SIG-M5 (cell line): ENCODE measurements around the gene CAMK2G.

ENCODE experiments used
- DNase-seq: peaks from one replicate; lab custom pipeline; 2025; lab: John Stamatoyannopoulos, UW

Gene CAMK2G

GRCh38 chr10:73863039-73863817 is 11.1 kb downstream of the CAMK2G start:
- DNase-seq = no peak

GRCh38 chr10:73862011-73862410 is 12.3 kb downstream of the CAMK2G start:
- DNase-seq = no peak

- no peak for DNase-seq
Observed at GRCh38 chr10:73859784-73860491, 14.4 kb downstream of the CAMK2G start.

- DNase-seq = no peak
Observed at GRCh38 chr10:73859428-73859783, 14.9 kb downstream of the CAMK2G start.

- DNase-seq = no peak
Observed at GRCh38 chr10:73858750-73859427, 15.5 kb downstream of the CAMK2G start.

GRCh38 chr10:73858013-73858708 is 16.2 kb downstream of the CAMK2G start:
- DNase-seq = no peak

- no peak for DNase-seq
Observed at GRCh38 chr10:73857446-73857845, 16.9 kb downstream of the CAMK2G start.

- DNase-seq = no peak
Observed at GRCh38 chr10:73856261-73856660, 18.1 kb downstream of the CAMK2G start.

- no peak for DNase-seq
Observed at GRCh38 chr10:73855413-73855812, 18.9 kb downstream of the CAMK2G start.

- DNase-seq = no peak
Observed at GRCh38 chr10:73854310-73854709, 20.0 kb downstream of the CAMK2G start.

GRCh38 chr10:73853196-73853595 is 21.2 kb downstream of the CAMK2G start:
- no peak for DNase-seq

- no peak for DNase-seq
Observed at GRCh38 chr10:73850863-73851461, 23.4 kb downstream of the CAMK2G start.

- DNase-seq = no peak
Observed at GRCh38 chr10:73850211-73850610, 24.1 kb downstream of the CAMK2G start.

GRCh38 chr10:73848821-73849489 is 25.4 kb downstream of the CAMK2G start:
- DNase-seq = peak; percentile 76

GRCh38 chr10:73847031-73847430 is 27.3 kb downstream of the CAMK2G start:
- DNase-seq = no peak

GRCh38 chr10:73843261-73843660 is 31.1 kb downstream of the CAMK2G start:
- DNase-seq = no peak

GRCh38 chr10:73842349-73842748 is 32.0 kb downstream of the CAMK2G start:
- DNase-seq = no peak

GRCh38 chr10:73841526-73842285 is 32.6 kb downstream of the CAMK2G start:
- no peak for DNase-seq

- DNase-seq = no peak
Observed at GRCh38 chr10:73841061-73841421, 33.3 kb downstream of the CAMK2G start.

GRCh38 chr10:73840403-73841060 is 33.8 kb downstream of the CAMK2G start:
- DNase-seq = no peak
